Keratinocyte (primary cell): ENCODE measurements around the gene ARHGEF28.

ENCODE experiments used
- EZH2 ChIP-seq: IDR thresholded peaks from one replicate; pipeline ENCODE4 v1.6.1; 2012; ENCODE audit warnings: inconsistent platforms, mild to moderate bottlenecking, low read length, moderate library complexity
- TF ChIP-seq, protein P1 (sequence below), 3 experiments: IDR thresholded peaks in 1 of 3; conservative IDR thresholded peaks in 1 of 3; optimal IDR thresholded peaks in 1 of 3; 2 replicates in 2 of 3; 3 replicates in 1 of 3; pipeline versions ENCODE3 to v1.5.1; 2011; ENCODE audit warnings: low read length in 3 of 3, mild to moderate bottlenecking in 3 of 3, moderate library complexity in 2 of 3, control low read depth in 1 of 3, inconsistent platforms in 1 of 3; ENCODE audit not compliant: insufficient read depth in 2 of 3; ENCODE audit errors: extremely low read depth in 1 of 3

GRCh38 chr5:73655521-73656160 lies 29.6 kb downstream of the ARHGEF28 start:
- TF ChIP-seq, protein P1, sequence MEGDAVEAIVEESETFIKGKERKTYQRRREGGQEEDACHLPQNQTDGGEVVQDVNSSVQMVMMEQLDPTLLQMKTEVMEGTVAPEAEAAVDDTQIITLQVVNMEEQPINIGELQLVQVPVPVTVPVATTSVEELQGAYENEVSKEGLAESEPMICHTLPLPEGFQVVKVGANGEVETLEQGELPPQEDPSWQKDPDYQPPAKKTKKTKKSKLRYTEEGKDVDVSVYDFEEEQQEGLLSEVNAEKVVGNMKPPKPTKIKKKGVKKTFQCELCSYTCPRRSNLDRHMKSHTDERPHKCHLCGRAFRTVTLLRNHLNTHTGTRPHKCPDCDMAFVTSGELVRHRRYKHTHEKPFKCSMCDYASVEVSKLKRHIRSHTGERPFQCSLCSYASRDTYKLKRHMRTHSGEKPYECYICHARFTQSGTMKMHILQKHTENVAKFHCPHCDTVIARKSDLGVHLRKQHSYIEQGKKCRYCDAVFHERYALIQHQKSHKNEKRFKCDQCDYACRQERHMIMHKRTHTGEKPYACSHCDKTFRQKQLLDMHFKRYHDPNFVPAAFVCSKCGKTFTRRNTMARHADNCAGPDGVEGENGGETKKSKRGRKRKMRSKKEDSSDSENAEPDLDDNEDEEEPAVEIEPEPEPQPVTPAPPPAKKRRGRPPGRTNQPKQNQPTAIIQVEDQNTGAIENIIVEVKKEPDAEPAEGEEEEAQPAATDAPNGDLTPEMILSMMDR (optimal IDR thresholded peaks at IDR 0.05 in 1 of 3, IDR thresholded peaks at IDR 0.05 in 1 of 3, conservative IDR thresholded peaks at IDR 0.05 in 1 of 3; ENCODE audit: extremely low read depth in 1 of 3, insufficient read depth in 2 of 3, low read length in 3 of 3): no peak
- TF ChIP-seq EZH2: no peak
